WTC11 (cell line): ENCODE results near the gene SBNO2.

Experiments
- ATF3 ChIP-seq: sonication (generic); formaldehyde crosslinking; conservative IDR thresholded peaks from 2 replicates; pipeline ENCODE4 v1.8.1; 2022; ENCODE audit warnings: mild to moderate bottlenecking, missing genetic modification reagents
- CTCF ChIP-seq: fragments of 200-600 bp; IDR thresholded peaks from 2 replicates; pipeline ENCODE4 v1.8.0; 2022; ENCODE audit warnings: antibody characterized with exemption
- MYBL2 ChIP-seq: sonication (generic); formaldehyde crosslinking; IDR thresholded peaks from 2 replicates; pipeline ENCODE4 v1.8.1; 2023; ENCODE audit warnings: mild to moderate bottlenecking, moderate library complexity, missing genetic modification reagents
- SOX15 ChIP-seq: fragments of 250-450 bp; sonication (Bioruptor Pico); IDR thresholded peaks from 2 replicates; pipeline ENCODE4 v1.9.0; 2021; ENCODE audit warnings: mild to moderate bottlenecking
- USF2 ChIP-seq: sonication (generic); formaldehyde crosslinking; IDR thresholded peaks from 2 replicates; pipeline ENCODE4 v1.8.1; 2023; ENCODE audit warnings: mild to moderate bottlenecking, missing genetic modification reagents, moderate library complexity
- TF ChIP-seq, protein P1 (sequence below): sonication (generic); formaldehyde crosslinking; IDR thresholded peaks from 2 replicates; pipeline ENCODE4 v1.8.0; 2022; ENCODE audit warnings: mild to moderate bottlenecking, missing genetic modification reagents

GRCh38 chr19:1136201-1136600, 37.9 kb downstream of the SBNO2 start:
- TF ChIP-seq CTCF (no peak), ATF3 (CRISPR knock-in tag) (no peak), SOX15 (no peak), MYBL2 (CRISPR knock-in tag) (no peak), USF2 (CRISPR knock-in tag) (no peak)
- TF ChIP-seq, protein P1, sequence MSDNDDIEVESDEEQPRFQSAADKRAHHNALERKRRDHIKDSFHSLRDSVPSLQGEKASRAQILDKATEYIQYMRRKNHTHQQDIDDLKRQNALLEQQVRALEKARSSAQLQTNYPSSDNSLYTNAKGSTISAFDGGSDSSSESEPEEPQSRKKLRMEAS, result no peak
